Adrenal gland (tissue), 5 donors: ENCODE data around the gene MICALL1.

ENCODE experiments used
- CTCF ChIP-seq, 6 experiments: fragments of 450-650 bp in 4 of 6; fragments of 200-600 bp in 2 of 6; sonication (generic) in 1 of 6; IDR thresholded peaks; 1 replicate in 5 of 6; 2 replicates in 1 of 6; pipeline versions ENCODE4 v1.5.1 to v1.8.0; 2016 to 2021; ENCODE audit warnings: antibody characterized with exemption in 6 of 6, mild to moderate bottlenecking in 2 of 6, moderate library complexity in 1 of 6
- POLR2A ChIP-seq, 2 donors: fragments of 450-650 bp; IDR thresholded peaks; one replicate each; pipeline ENCODE4 v1.6.1; 2017; ENCODE audit warnings: antibody characterized with exemption in 2 of 2, mild to moderate bottlenecking in 2 of 2, moderate library complexity in 1 of 2
- donor health status: DM: no; HTN: no; CAD: no.

GRCh38 chr22:37929390-37929789, 23.3 kb downstream of the MICALL1 start:
- TF ChIP-seq CTCF (IDR thresholded peaks at IDR 0.05) (no peak), POLR2A (IDR thresholded peaks at IDR 0.05) (no peak)
